ENCODE measurements around the gene EAPP.

GRCh38 chr14:34489324-34489723, 50.2 kb downstream of the EAPP start:
- TF ChIP-seq POLR2A (IDR thresholded peaks at IDR 0.05; ENCODE audit: borderline replicate concordance, extremely low read depth, insufficient read depth, insufficient read length) = no peak
- no peak for TF ChIP-seq CTCF (IDR thresholded peaks at IDR 0.05 in 2 of 3, conservative IDR thresholded peaks at IDR 0.05 in 1 of 3; ENCODE audit: borderline replicate concordance in 1 of 3, insufficient read depth in 1 of 3, low read depth in 2 of 3, low read length in 2 of 3)
- TF ChIP-seq CEBPB (IDR thresholded peaks at IDR 0.05; ENCODE audit: low read depth) = no peak
- TF ChIP-seq YY1 (IDR thresholded peaks at IDR 0.05; ENCODE audit: extremely low read depth, insufficient replicate concordance, low read depth, low read length) = no peak
- no peak for TF ChIP-seq SP1 (IDR thresholded peaks at IDR 0.05; ENCODE audit: low read depth)
- TF ChIP-seq MAX (IDR thresholded peaks at IDR 0.05) = no peak
- no peak for TF ChIP-seq SIN3A (IDR thresholded peaks at IDR 0.05; ENCODE audit: low read depth)
- no peak for TF ChIP-seq POLR2AphosphoS5 (IDR thresholded peaks at IDR 0.05; ENCODE audit: low read depth, low read length)
- no peak for TF ChIP-seq REST (IDR thresholded peaks at IDR 0.05; ENCODE audit: low read depth)
- no peak for TF ChIP-seq ELF1 (IDR thresholded peaks at IDR 0.05; ENCODE audit: borderline replicate concordance, low read depth)
- TF ChIP-seq EZH2 (IDR thresholded peaks at IDR 0.05) = no peak
- TF ChIP-seq ZNF274 (IDR thresholded peaks at IDR 0.05; ENCODE audit: low read depth, low read length) = no peak
